Renal cortical epithelial cell (primary cell): ENCODE measurements around the gene ANKRD34B. TPM values are rescaled to one million over a fixed set of nuclear protein-coding genes. Genes with fewer than 3 reads are reported as not detected.
A peak's percentile ranks its signal among the peaks of the same experiment; 100 is the strongest.

Experiments used
- DNase-seq: peaks from one replicate; pipeline ENCODE4 v3.0.0-alpha.2; 2011; ENCODE audit warnings: low read depth
- total RNA-seq: library from RNA; depleted of rRNA; stranded (reverse); fragments of >200 nt; gene quantifications from 2 replicates; pipeline ENCODE4 v1.2.3, GENCODE V29; 2014

Gene ANKRD34B
- total RNA-seq, 1 donor from 2014 or later: 4.4 TPM

DNA sequence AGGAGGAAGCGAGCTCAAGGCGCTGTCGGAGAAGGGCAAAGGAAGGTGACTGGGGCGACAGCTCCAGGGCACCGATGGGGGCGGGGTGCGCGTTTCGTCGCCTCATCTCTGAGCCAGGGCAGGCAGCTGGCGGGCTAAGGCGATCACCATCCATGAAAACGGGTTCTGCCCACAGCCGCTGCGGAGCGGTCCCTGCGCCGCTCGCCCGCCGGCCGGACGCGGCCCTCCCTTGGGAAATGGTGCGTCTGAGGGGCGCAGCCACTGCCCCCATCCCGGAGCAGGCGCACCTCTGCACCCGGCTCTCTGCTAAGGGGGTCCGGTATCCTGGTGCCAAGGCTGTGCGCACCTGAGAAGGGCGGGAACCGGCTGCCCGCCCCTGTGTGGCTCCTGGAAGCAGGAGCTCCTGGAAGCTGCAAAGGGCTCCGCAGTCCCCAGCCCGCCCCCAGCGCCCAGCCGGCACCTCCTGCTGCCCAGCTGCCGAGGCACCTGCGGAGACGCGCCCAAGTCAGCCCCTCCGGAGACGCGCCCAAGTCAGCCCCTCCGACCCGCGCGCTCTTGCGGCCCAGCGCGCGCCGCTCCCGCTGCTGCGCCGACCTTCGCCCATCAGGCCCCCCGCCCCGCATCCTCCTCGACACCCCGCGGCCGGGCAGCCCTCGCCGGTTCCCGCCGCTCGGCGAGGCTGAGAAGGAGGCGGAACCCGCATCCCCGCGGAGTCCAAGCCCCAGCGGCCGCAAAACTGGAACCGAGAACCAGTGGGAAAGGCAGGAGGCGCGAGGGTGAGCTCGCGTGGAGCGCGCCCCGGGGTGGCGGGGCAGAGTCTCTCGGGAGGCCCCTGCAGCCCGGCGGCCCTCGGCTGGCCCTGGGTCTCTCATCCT lies 757 bp downstream of the ANKRD34B start:
- no peak for DNase-seq

DNA sequence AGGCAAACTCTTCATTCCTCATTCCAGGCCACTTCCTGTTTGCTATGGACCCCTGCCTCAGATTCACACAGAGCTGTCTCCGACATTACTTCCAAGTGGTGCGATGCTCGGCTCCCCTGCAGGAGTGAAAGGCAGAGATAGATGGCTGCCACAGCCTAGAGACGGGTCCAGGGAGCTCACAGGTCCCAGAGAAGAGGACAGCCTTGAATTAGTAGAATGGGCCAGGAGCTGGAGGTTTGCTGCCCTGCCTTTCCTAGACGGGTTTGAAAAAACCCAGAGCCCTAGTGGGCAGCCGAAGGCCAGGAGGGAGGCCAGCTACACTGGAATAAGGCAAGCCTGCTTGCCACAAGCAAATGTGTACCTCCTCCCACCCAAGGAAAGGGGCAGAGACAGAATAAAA lies 1.8 kb downstream of the ANKRD34B start:
- no peak for DNase-seq

DNA sequence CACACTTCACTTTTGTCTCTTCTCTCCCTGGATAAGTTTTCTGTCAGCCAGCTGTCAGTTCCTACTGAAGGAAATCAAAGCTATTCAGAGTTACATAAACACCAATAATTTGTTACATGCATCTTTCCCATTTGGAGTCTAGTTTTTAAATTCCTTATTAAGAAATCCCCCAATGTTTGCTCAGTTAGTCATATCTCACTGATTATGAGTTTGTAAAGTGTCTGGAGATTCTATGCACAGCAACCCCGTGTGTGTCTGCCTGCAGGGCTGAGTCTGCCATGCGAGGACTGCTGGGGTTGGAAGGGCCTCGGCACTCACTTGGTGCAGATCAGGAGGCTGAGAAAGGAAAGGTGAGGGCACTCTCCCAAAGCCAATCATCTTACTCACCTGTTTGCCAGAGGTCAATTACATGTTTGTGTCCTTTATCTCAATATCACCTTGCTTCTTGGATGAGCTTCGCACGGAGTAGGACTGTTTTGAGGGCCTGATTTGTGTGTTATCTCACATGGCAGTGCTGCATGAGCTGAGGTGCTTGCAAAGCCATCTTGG lies 3.3 kb downstream of the ANKRD34B start:
- no peak for DNase-seq

DNA sequence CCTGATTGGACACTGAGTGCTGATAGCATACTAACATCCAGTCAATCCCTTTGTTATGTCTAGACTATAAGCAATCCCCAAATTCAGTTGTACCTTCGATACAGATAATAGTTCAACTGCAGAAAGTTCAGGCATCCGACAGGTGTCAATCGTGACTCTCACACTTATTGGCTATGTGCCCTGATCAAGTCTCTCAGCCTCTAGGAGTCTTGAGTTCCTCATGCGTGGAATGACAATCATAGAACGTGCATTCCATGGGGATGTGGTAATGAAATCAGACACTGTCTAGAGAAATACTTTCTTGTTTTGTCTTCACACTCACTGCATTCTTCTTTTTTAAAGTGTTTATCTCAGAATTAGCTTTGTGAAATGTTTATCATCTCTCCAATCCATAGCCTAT lies 4.8 kb downstream of the ANKRD34B start:
- peak; percentile 75 for DNase-seq

DNA sequence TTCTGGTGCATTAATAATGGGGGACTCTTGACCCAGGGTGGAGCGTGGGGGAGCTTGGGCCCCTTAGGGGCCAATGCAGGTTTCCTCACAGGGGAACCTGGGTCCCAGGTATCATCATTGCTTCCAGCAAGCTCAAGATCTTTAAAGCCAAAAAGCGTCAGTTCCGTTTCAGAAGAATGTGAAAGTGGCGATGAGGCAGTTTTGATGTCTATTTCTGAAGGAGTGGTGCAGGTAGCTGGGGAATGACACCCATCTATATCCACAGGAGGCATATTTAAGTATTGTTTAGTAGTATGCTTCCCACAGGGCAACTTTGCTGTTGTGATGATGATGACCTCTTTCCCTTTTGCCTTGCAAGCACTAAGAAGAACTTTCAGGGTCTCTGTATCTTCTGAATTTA lies 10.8 kb downstream of the ANKRD34B start:
- no peak for DNase-seq

DNA sequence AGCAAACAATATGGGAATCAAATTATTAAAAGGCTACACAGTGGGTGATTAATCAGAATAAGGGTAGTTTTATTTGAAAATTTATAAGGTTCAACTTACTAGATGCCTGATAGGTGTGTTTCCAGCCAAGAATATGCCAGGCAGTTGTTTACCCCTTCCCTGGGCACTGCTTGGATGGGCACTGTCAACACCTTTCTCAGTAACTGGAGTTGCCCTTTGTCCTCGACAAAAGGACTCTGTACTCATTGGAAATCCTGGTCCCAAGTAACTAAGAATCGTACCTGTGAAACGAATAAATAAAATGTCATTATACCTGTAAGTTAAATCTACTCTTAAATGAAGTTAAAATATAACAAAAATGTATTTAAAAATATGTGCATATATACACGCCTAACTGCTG lies 15.0 kb downstream of the ANKRD34B start:
- no peak for DNase-seq

DNA sequence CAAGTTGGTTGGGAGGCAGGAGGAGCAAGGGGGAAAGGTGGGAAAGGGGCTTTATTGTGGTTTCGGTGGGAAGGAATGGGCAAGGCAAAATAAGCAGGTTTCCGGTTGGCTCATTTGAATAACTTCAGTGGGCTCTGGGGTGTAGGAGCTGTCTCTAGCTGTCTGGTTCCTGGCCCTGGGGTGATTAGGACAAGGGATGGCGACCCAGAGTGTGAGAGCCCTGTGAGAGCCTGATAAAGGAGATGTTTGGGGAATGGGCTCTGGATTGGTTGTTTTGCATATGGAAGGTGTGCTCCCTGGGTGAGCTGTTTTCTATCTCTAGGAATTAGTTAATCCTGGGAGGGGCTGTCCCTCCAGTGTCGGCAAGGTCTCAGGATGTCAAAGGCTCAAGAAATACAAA lies 15.4 kb downstream of the ANKRD34B start:
- no peak for DNase-seq

DNA sequence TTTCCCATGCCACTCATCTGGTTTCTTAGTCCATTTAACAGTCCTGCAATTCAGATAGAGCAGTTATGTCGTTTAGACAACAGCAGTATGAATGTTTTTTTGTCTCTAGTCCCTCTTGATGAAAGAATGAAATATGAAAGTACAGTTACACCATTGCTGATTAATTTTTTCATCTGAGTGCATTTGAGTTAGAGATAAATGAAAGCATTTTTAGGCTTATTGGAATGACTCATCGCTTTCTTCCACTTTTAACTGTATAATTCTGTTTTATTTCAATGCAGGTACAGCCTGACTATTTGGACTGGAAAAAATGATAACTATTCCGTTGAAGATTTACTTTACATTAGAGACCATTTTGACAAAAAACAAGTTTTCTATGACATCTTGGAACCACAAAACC lies 28.7 kb downstream of the ANKRD34B start:
- DNase-seq: no peak

DNA sequence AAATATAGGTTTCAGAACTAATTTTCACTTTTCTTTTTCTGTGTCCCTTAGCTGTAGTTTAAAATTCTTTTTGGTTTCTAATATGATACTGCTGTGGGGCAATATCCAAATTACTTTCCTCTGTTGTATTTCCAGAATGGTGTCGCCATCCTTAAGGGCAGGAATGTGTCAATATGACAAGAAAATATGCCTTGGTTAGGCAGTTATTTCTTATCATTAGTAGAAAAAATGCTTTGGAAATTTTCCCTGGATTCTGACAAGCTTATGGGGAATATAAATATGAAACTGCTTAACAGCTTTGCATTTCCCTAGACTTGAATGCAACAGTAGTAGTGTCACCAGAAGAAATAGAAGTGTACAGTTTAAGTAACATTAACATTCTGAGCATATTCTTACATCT lies 29.4 kb downstream of the ANKRD34B start:
- no peak for DNase-seq

DNA sequence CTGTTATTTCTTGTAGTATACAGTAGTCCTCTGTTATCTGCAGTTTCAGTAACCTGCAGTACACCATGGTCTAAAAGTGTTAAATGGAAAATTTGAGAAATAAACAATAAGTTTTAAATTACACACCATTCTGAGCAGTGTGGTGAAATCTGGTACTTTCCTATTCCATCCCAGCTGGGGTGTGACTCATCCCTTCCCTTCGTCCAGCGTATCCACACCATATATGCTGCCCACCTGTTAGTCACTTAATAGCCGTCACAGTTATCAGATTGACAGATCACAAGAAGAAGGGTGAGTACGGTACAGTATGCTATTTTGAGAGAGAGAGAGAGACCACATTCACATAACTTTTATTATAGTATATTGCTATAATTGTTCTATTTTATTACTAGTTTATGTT lies 53.3 kb downstream of the ANKRD34B start:
- peak; percentile 93 for DNase-seq

DNA sequence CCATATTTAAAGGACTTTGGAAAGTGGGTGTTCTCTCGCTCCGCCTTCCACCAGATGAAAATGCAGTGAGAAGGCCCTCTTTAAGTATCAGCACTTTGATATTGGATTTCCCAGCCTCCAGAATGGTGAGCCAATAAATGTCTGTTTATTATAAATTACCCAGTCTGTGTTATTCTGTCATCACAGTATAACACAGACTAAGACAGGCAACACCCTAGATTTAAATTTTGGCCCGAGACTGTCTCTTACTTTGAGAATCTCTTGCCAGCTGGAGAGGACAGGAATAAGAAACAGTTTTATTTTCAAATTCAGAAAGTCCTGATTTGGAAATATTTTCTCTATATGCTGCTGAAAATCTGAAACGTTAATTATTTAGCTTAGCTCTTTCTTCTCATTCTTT lies 60.7 kb downstream of the ANKRD34B start:
- no peak for DNase-seq

DNA sequence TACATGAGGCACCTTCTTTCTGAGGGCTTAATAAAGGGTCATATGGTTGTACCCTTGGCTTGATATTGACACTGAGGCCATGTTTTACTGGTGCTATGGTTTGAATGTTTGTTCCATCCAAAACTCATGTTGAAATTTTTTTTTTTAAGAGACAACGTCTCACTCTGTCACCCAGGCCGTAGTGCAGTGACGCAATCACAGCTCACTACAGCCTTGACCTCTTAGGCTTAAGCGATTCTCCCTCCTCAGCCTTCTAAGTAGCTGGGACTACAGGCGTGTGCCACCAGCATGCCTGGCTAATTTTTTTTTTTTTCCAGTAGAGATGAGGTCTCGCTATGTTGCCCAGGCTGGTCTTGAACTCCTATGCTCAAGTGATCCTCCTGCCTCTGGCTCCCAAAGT lies 61.2 kb downstream of the ANKRD34B start:
- no peak for DNase-seq

DNA sequence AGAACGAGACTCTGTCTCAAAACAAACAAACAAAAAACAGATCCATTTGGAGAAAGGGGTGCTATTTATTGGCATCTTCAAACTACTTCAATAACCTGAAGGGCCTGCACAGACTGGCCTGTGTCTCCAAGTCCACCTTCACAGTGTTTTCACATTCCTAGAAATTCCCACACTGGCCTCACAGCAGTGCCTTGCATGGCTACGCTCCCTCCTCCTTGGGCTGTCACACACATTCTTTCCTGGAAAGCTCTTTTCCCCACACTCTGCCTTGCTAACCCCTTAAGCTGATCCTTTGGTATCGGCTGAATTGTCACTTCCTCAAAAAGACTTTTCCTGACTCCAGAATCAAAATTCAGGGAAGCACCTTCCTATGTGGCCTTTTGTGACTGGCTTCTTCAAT lies 62.4 kb downstream of the ANKRD34B start:
- no peak for DNase-seq

Other genes starting within 250 kb of the ANKRD34B start
- 23.1 and 69.6 TPM in 2 replicates for gene ZFYVE16, start 162.2 kb downstream of the ANKRD34B start, total RNA-seq
- 0.69 and 7.1 TPM in 2 replicates for gene FAM151B, start 82.2 kb downstream of the ANKRD34B start, total RNA-seq
- 17.0 and 26.0 TPM in 2 replicates for gene MSH3, start 84.4 kb upstream of the ANKRD34B start, total RNA-seq
- 10.2 and 21.2 TPM in 2 replicates for gene DHFR, start 84.7 kb upstream of the ANKRD34B start, total RNA-seq